ENCODE measurements around the gene CAMSAP2.

Gene CAMSAP2
- 11.4 to 36.1 (median 21.5) reads per million in 3 experiments for total RNA-seq

GRCh38 chr1:200738327-200738948 is at the start of gene CAMSAP2:
TSS of gene CAMSAP2 (plus strand) at chr1:200738893. CDS start at chr1:200739828, 935 bp downstream.
- no peak for DNase-seq

- no peak for DNase-seq
Measured at GRCh38 chr1:200692316-200692715, 46.4 kb upstream of the CAMSAP2 start.

GRCh38 chr1:200693327-200693726 is 45.4 kb upstream of the CAMSAP2 start:
- DNase-seq = no peak

- DNase-seq = no peak
Measured at GRCh38 chr1:200694738-200695137, 44.0 kb upstream of the CAMSAP2 start.

GRCh38 chr1:200699871-200700270 is 38.8 kb upstream of the CAMSAP2 start:
- no peak for DNase-seq

GRCh38 chr1:200704986-200705500 is 33.6 kb upstream of the CAMSAP2 start:
- no peak for DNase-seq

GRCh38 chr1:200706111-200706814 is 32.4 kb upstream of the CAMSAP2 start:
- DNase-seq = no peak

GRCh38 chr1:200707116-200707515 is 31.6 kb upstream of the CAMSAP2 start:
- DNase-seq = no peak

- no peak for DNase-seq
Measured at GRCh38 chr1:200708161-200708560, 30.5 kb upstream of the CAMSAP2 start.

- no peak for DNase-seq
Measured at GRCh38 chr1:200708769-200709168, 29.9 kb upstream of the CAMSAP2 start.

GRCh38 chr1:200710166-200710565 is 28.5 kb upstream of the CAMSAP2 start:
- no peak for DNase-seq

- DNase-seq = no peak
Measured at GRCh38 chr1:200714504-200715187, 24.0 kb upstream of the CAMSAP2 start.

- DNase-seq = no peak
Measured at GRCh38 chr1:200720199-200720598, 18.5 kb upstream of the CAMSAP2 start.

GRCh38 chr1:200724064-200724463 is 14.6 kb upstream of the CAMSAP2 start:
- DNase-seq = no peak

GRCh38 chr1:200727257-200727656 is 11.4 kb upstream of the CAMSAP2 start:
- no peak for DNase-seq

- no peak for DNase-seq
Measured at GRCh38 chr1:200729863-200730262, 8.8 kb upstream of the CAMSAP2 start.

GRCh38 chr1:200731654-200732332 is 6.9 kb upstream of the CAMSAP2 start:
- no peak for DNase-seq

- DNase-seq = no peak
Measured at GRCh38 chr1:200732438-200732837, 6.3 kb upstream of the CAMSAP2 start.

- DNase-seq = no peak
Measured at GRCh38 chr1:200733907-200734306, 4.8 kb upstream of the CAMSAP2 start.

GRCh38 chr1:200737647-200738291 is 924 bp upstream of the CAMSAP2 start:
- DNase-seq = no peak

GRCh38 chr1:200738949-200739651 is 407 bp downstream of the CAMSAP2 start:
- peak; percentile 67 for DNase-seq
